Activated naive CD4-positive, alpha-beta T cell treated with anti-CD3 and anti-CD28 coated beads, Interleukin-2, amount 50 U/mL, for 24 hours (primary cell): ENCODE results near the gene OSGIN1.

ENCODE experiments used
- H3K27ac Mint-ChIP-seq: one replicate; pipeline ENCODE4 v1.8.0; 2021; ENCODE audit warnings: mild to moderate bottlenecking, mixed read lengths
- H3K27me3 Mint-ChIP-seq: one replicate; pipeline ENCODE4 v1.8.0; 2021; ENCODE audit warnings: mixed read lengths
- H3K36me3 Mint-ChIP-seq: one replicate; pipeline ENCODE4 v1.8.0; 2021; ENCODE audit warnings: mixed read lengths
- H3K4me1 Mint-ChIP-seq: one replicate; pipeline ENCODE4 v1.8.0; 2021; ENCODE audit warnings: mixed read lengths
- H3K4me3 Mint-ChIP-seq: one replicate; pipeline ENCODE4 v1.8.0; 2021; ENCODE audit warnings: mild to moderate bottlenecking, mixed read lengths
- H3K9me3 Mint-ChIP-seq: one replicate; pipeline ENCODE4 v1.8.0; 2021; ENCODE audit warnings: mixed read lengths

Gene OSGIN1

GRCh38 chr16:84007965-84008364 lies 54.9 kb downstream of the OSGIN1 start:
- H3K27ac Mint-ChIP-seq: no peak overlapping the region

DNA sequence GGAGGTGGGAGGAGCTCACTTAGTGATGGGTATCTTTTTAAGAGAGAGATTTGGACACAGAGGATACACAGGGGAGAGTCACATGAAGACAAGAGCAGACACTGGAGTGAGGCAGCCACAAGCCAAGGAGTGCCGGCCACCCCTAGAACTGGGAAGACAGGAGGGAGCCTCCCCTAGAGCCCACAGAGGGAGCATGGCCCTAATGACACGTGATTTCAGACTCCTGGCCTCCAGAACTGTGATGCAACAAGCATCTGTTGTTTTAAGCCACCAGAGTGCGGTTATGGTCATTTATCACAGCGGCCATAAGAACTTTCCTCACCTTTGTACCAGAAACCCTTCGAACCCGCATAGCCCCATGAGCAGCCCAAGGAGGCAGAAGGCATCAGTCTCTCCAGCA lies 56.2 kb downstream of the OSGIN1 start:
- no peak overlapping the region for H3K4me3 Mint-ChIP-seq
- H3K9me3 Mint-ChIP-seq: no peaks in the 10 kb centered on the region
- no peaks in the 10 kb centered on the region for H3K36me3 Mint-ChIP-seq
- H3K4me1 Mint-ChIP-seq: peaks cover 3% of the 10 kb centered on the region
- no peak overlapping the region for H3K27ac Mint-ChIP-seq
- no peaks in the 10 kb centered on the region for H3K27me3 Mint-ChIP-seq

More at GRCh38 chr16:84007965-84008364, 54.9 kb downstream of the OSGIN1 start:
- Mint-ChIP-seq H3K36me3 (no peaks in the 10 kb centered on the region), H3K4me3 (no peak overlapping the region), H3K27me3 (no peaks in the 10 kb centered on the region), H3K9me3 (no peaks in the 10 kb centered on the region), H3K4me1 (no peaks in the 10 kb centered on the region)

DNA sequence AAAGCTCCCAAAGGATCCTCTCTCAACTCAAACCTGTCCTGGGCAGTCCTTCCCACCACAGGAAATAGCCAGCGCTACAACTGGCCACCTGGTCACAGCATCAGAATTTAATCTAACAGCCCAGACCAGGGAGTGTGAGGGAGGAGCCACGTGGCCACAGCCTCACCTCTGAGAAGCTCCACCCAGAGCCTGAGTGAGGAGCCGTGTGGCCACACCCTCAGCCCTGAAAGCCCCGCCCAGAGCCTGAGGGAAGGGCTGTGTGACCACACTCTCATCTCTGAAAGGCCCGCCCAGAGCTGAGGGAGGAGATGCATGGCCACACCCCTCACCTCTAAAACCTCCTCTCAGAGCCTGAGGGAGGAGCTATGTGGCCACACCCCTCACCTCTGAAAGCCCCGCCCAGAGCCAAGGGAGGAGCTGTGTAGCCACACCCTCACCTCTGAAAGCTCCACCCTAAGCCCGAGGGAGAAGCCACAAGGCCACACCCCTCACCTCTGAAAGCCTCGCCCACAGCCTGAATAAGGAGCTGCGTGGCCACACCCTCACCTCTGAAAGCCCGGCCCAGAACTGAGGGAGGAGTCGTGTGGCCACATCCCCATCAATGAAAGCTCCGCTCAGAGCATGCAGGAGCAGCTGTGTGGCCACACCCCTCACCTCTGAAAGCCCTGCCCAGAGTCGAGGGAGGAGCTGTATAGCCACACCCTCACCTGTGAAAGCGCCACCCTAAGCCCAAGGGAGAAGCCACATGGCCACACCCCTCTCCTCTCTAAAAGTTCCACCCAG lies 60.9 kb downstream of the OSGIN1 start:
- no peaks in the 10 kb centered on the region for H3K36me3 Mint-ChIP-seq
- H3K4me1 Mint-ChIP-seq: peaks cover 10% of the 10 kb centered on the region
- no peaks in the 10 kb centered on the region for H3K9me3 Mint-ChIP-seq
- H3K27me3 Mint-ChIP-seq: no peaks in the 10 kb centered on the region
- no peak overlapping the region for H3K27ac Mint-ChIP-seq
- peak overlapping the region; percentile 42 for H3K4me3 Mint-ChIP-seq

DNA sequence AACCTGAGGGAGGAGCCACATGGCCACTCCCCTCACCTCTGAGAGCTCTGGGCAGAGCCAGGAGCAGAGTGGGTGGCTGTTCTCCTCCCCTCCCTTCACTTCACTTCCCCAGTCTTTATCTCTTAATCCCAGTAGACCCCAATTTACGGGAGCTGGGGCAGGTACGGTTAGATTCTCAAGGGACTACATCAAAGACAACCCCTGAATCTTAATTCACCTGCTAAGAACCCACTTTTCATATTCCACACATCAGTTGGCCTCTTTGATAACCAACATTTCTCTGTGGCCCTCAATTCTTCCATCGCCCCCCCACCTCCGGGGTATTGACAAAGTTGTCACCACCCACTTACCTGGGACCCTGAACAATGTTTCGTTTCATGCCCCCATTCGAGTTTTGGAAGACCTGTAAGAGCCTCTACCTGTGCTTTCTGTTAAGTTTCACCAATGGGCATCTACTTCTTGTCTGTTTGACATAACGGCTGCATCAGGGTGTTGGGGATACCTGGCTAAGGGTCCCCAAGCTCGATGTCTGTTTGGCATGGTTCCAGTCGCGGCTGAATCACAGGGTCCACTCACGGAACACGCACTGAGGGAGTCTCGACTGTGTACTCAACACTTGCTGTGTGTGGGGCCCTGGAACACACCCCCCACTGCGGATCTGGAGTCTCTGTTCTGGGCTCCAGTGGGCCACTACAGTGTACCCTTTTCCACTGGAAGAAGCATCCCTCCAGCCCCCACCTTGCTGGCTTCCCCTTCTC lies 61.7 kb downstream of the OSGIN1 start:
- Mint-ChIP-seq H3K4me3 (no peak overlapping the region), H3K4me1 (peaks cover 10% of the 10 kb centered on the region), H3K36me3 (no peaks in the 10 kb centered on the region), H3K27ac (no peak overlapping the region), H3K27me3 (no peaks in the 10 kb centered on the region), H3K9me3 (no peaks in the 10 kb centered on the region)

- Mint-ChIP-seq H3K36me3 (no peaks in the 10 kb centered on the region), H3K4me3 (no peak overlapping the region), H3K27me3 (no peaks in the 10 kb centered on the region), H3K4me1 (peaks cover 10% of the 10 kb centered on the region), H3K27ac (no peak overlapping the region), H3K9me3 (no peaks in the 10 kb centered on the region)
These were observed 62.4 kb downstream of the OSGIN1 start for GRCh38 chr16:84015399-84015798.
